ENCODE results near the gene PRTG. TPM values are rescaled to one million over a fixed set of nuclear protein-coding genes. Genes with fewer than 3 reads are reported as not detected.

The PRTG gene
- total RNA-seq, 4 donors from 2014 or later: 0.66 to 2.7 (median 1.4) TPM

Small RNA genes within 50 kb of the gene (small RNA-seq; reads per million reads assigned to genes)
- gene AC009997.1: not detected

Other genes with a start within 250 kb of the PRTG start
- 1 to 10 TPM in 1 of 4 donors, under 1 TPM in 2, not detected in 1; 0.49 to 3.4 (median 0.88) TPM for gene DNAAF4, start 234.9 kb downstream of the PRTG start, total RNA-seq
- 1 to 10 TPM; 3.7 to 8.6 (median 4.5) TPM for gene PYGO1, start 154.8 kb downstream of the PRTG start, total RNA-seq